SK-N-SH treated with all-trans-retinoic acid at 6 μM for 48 hours (cell line): ENCODE results near the gene WIPI1.
"Not testable (repeated sequence)": the region's sequence is repeated elsewhere in the genome, so short reads cannot be mapped to it uniquely, and the experiment has no call there.

Experiments used
- ATAC-seq: fragments of 200-7000 bp; cut with Tn5 transposase; 3 replicates; pipeline ENCODE4 v1.9.1; 2020; ENCODE audit warnings: mild to moderate bottlenecking, moderate library complexity
- ARNTL ChIP-seq: fragments of 450-650 bp; formaldehyde crosslinking; IDR thresholded peaks from 2 replicates; pipeline ENCODE4 v1.5.0; 2020; ENCODE audit warnings: low read depth, mild to moderate bottlenecking, moderate library complexity, borderline replicate concordance
- BACH2 ChIP-seq: fragments of 250-450 bp; sonication (Bioruptor Pico); IDR thresholded peaks from 2 replicates; pipeline ENCODE4 v1.9.0; 2021; ENCODE audit warnings: mild to moderate bottlenecking, borderline replicate concordance
- CSDC2 ChIP-seq: fragments of 250-450 bp; sonication (Bioruptor Pico); IDR thresholded peaks from 2 replicates; pipeline ENCODE4 v1.5.0; 2020; ENCODE audit warnings: mild to moderate bottlenecking, moderate library complexity
- ESRRG ChIP-seq: fragments of 250-450 bp; sonication (Bioruptor Pico); IDR thresholded peaks from 2 replicates; pipeline ENCODE4 v1.6.1; 2021; ENCODE audit warnings: mild to moderate bottlenecking
- GLIS3 ChIP-seq: fragments of 250-450 bp; sonication (Bioruptor Pico); IDR thresholded peaks from 2 replicates; pipeline ENCODE4 v1.5.0; 2020; ENCODE audit warnings: mild to moderate bottlenecking, moderate library complexity
- ISL1 ChIP-seq: fragments of 250-450 bp; sonication (Bioruptor Pico); IDR thresholded peaks from 2 replicates; pipeline ENCODE4 v2.1.2; 2022; ENCODE audit warnings: mild to moderate bottlenecking, moderate library complexity
- POU6F1 ChIP-seq: fragments of 250-450 bp; sonication (Bioruptor Pico); IDR thresholded peaks from 2 replicates; pipeline ENCODE4 v1.8.0; 2021; ENCODE audit warnings: low read depth, mild to moderate bottlenecking, moderate library complexity, borderline replicate concordance
- PPARA ChIP-seq: fragments of 250-450 bp; sonication (Bioruptor Pico); IDR thresholded peaks from 2 replicates; pipeline ENCODE4 v1.5.0; 2020; ENCODE audit warnings: mild to moderate bottlenecking, borderline replicate concordance
- RARB ChIP-seq: fragments of 250-450 bp; sonication (Bioruptor Pico); IDR thresholded peaks from 2 replicates; pipeline ENCODE4 v1.8.0; 2021; ENCODE audit warnings: mild to moderate bottlenecking, moderate library complexity
- SNAI2 ChIP-seq: fragments of 250-450 bp; sonication (Bioruptor Pico); IDR thresholded peaks from 2 replicates; pipeline ENCODE4 v1.5.0; 2020; ENCODE audit warnings: mild to moderate bottlenecking, moderate library complexity
- TCF4 ChIP-seq: fragments of 250-450 bp; sonication (Bioruptor Pico); IDR thresholded peaks from 2 replicates; pipeline ENCODE4 v1.8.0; 2021; ENCODE audit warnings: mild to moderate bottlenecking, moderate library complexity, borderline replicate concordance
- TOX ChIP-seq: fragments of 250-450 bp; sonication (Bioruptor Pico); IDR thresholded peaks from 2 replicates; pipeline ENCODE4 v1.8.0; 2021; ENCODE audit warnings: mild to moderate bottlenecking, moderate library complexity, borderline replicate concordance
- ZC3H10 ChIP-seq: fragments of 250-450 bp; sonication (Bioruptor Pico); IDR thresholded peaks from 2 replicates; pipeline ENCODE4 v1.5.1; 2021; ENCODE audit warnings: mild to moderate bottlenecking, moderate library complexity
- ZFP3 ChIP-seq: fragments of 250-450 bp; sonication (Bioruptor Pico); IDR thresholded peaks from 2 replicates; pipeline ENCODE4 v1.5.0; 2020; ENCODE audit warnings: mild to moderate bottlenecking, moderate library complexity
- ZFP30 ChIP-seq: fragments of 450-650 bp; formaldehyde crosslinking; IDR thresholded peaks from 2 replicates; pipeline ENCODE4 v1.5.0; 2022; ENCODE audit warnings: mild to moderate bottlenecking, moderate library complexity
- ZNF565 ChIP-seq: fragments of 450-650 bp; formaldehyde crosslinking; conservative IDR thresholded peaks from 2 replicates; pipeline ENCODE4 v1.5.0; 2020; ENCODE audit warnings: low read depth, mild to moderate bottlenecking, moderate library complexity
- ZNF70 ChIP-seq: fragments of 450-650 bp; formaldehyde crosslinking; IDR thresholded peaks from 2 replicates; pipeline ENCODE4 v1.5.0; 2020; ENCODE audit warnings: mild to moderate bottlenecking, moderate library complexity
- ZNF8 ChIP-seq: fragments of 450-650 bp; formaldehyde crosslinking; IDR thresholded peaks from 2 replicates; pipeline ENCODE4 v1.5.0; 2020; ENCODE audit warnings: mild to moderate bottlenecking, moderate library complexity
- TF ChIP-seq, protein P1 (sequence below): fragments of 250-450 bp; sonication (Bioruptor Pico); IDR thresholded peaks from 2 replicates; pipeline ENCODE4 v1.8.0; 2020; ENCODE audit warnings: mild to moderate bottlenecking, moderate library complexity, borderline replicate concordance
- TF ChIP-seq, protein P2 (sequence below): fragments of 250-450 bp; sonication (Bioruptor Pico); IDR thresholded peaks from 2 replicates; pipeline ENCODE4 v1.5.1; 2021; ENCODE audit warnings: mild to moderate bottlenecking, moderate library complexity
- TF ChIP-seq, protein P3 (sequence below): fragments of 250-450 bp; sonication (Bioruptor Pico); IDR thresholded peaks from 2 replicates; pipeline ENCODE4 v1.5.0; 2020; ENCODE audit warnings: mild to moderate bottlenecking, moderate library complexity

The WIPI1 gene

GRCh38 chr17:68379177-68379510, 78.2 kb downstream of the WIPI1 start:
- no peak for ATAC-seq

DNA sequence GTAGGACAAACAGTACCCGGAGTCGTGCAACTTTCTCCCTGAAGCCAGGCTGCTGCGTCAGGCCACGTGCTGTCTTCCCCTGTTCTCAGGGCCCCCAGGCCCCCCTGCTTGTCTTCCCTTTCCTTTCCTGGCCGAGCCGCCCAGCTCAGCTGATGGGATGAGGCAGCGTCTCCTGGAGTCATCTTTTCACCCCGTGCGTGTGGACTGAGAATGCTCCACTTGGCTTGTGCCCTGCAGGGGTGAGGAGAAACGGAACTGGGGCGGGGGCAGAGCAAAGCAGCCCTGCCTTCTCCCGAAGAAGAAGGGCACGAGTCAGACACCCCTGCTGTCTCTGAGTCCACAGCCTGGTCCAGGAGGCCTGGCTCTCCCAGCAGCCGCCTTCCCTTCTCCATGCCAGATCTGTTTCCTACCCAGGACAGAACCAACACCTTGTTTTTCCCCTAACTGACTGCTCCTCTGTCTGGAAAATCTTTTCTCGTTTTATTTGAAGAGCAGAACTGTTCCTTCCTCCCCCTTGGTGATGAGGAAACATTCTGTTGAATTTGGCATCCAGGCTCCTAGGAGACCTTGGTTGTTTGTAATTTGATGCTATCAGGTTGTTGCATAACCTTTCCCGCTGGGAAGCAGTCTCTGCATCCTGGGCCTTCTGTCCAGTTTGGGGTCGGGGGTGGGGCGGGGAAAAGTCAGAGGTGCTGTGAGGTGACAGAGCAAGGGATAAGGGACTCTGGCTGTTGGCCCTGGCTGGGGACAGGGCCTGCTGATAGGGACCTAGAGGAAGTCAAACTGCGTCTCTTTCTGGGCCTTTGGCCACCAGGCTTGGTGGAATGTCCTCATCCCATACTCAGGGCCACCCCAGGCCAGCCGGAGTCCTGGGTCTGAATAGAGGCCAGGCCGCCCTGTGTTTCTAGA, 78.8 kb downstream of the WIPI1 start:
- ATAC-seq: peak; percentile 49
- no peak for TF ChIP-seq ZFP30 (CRISPR knock-in tag)
- no peak for TF ChIP-seq BACH2
- TF ChIP-seq SNAI2: no peak
- no peak for TF ChIP-seq ARNTL (CRISPR knock-in tag)
- no peak for TF ChIP-seq ISL1
- no peak for TF ChIP-seq GLIS3
- no peak for TF ChIP-seq ZC3H10
- no peak for TF ChIP-seq RARB (CRISPR knock-in tag)
- no peak for TF ChIP-seq POU6F1 (CRISPR knock-in tag)
- TF ChIP-seq TOX (CRISPR knock-in tag): no peak
- TF ChIP-seq, protein P1, sequence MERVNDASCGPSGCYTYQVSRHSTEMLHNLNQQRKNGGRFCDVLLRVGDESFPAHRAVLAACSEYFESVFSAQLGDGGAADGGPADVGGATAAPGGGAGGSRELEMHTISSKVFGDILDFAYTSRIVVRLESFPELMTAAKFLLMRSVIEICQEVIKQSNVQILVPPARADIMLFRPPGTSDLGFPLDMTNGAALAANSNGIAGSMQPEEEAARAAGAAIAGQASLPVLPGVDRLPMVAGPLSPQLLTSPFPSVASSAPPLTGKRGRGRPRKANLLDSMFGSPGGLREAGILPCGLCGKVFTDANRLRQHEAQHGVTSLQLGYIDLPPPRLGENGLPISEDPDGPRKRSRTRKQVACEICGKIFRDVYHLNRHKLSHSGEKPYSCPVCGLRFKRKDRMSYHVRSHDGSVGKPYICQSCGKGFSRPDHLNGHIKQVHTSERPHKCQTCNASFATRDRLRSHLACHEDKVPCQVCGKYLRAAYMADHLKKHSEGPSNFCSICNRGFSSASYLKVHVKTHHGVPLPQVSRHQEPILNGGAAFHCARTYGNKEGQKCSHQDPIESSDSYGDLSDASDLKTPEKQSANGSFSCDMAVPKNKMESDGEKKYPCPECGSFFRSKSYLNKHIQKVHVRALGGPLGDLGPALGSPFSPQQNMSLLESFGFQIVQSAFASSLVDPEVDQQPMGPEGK (CRISPR knock-in tag): no peak

More at GRCh38 chr17:68379177-68379510, 78.2 kb downstream of the WIPI1 start:
- TF ChIP-seq ISL1 (no peak), ZNF8 (no peak), ZFP30 (CRISPR knock-in tag) (no peak), GLIS3 (no peak)
- TF ChIP-seq, protein P2, sequence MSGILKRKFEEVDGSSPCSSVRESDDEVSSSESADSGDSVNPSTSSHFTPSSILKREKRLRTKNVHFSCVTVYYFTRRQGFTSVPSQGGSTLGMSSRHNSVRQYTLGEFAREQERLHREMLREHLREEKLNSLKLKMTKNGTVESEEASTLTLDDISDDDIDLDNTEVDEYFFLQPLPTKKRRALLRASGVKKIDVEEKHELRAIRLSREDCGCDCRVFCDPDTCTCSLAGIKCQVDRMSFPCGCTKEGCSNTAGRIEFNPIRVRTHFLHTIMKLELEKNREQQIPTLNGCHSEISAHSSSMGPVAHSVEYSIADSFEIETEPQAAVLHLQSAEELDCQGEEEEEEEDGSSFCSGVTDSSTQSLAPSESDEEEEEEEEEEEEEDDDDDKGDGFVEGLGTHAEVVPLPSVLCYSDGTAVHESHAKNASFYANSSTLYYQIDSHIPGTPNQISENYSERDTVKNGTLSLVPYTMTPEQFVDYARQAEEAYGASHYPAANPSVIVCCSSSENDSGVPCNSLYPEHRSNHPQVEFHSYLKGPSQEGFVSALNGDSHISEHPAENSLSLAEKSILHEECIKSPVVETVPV (CRISPR knock-in tag): no peak

DNA sequence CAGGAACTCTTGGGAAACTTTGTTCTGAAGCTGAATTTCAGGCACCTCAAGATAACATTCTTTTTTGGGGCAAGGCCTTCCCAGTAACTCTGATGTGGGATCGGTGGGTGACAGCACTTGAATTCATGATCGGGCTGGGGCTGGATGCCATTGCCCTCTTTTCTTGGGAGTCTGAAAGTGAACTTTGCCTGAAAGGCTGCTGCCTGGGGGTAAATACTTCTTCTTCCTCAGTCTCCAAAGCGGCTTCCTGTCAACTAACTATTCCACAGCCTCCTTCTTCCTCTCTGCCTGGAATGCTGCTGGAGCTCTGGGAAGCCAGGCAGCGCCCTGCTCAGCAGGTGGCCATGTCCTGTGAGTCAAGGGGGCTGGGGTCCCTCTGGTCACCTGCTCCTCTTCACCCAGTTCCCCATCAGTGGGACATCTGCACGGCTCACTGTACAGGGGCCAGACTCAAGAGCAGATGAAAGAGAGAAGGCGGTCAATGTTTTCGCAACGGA, 79.5 kb downstream of the WIPI1 start:
- TF ChIP-seq TCF4 (CRISPR knock-in tag): no peak
- no peak for TF ChIP-seq POU6F1 (CRISPR knock-in tag)
- TF ChIP-seq GLIS3: no peak
- TF ChIP-seq SNAI2: no peak
- TF ChIP-seq ARNTL (CRISPR knock-in tag): no peak
- no peak for TF ChIP-seq ZFP3 (CRISPR knock-in tag)
- TF ChIP-seq ESRRG (CRISPR knock-in tag): no peak
- TF ChIP-seq CSDC2 (CRISPR knock-in tag): no peak
- TF ChIP-seq, protein P3, sequence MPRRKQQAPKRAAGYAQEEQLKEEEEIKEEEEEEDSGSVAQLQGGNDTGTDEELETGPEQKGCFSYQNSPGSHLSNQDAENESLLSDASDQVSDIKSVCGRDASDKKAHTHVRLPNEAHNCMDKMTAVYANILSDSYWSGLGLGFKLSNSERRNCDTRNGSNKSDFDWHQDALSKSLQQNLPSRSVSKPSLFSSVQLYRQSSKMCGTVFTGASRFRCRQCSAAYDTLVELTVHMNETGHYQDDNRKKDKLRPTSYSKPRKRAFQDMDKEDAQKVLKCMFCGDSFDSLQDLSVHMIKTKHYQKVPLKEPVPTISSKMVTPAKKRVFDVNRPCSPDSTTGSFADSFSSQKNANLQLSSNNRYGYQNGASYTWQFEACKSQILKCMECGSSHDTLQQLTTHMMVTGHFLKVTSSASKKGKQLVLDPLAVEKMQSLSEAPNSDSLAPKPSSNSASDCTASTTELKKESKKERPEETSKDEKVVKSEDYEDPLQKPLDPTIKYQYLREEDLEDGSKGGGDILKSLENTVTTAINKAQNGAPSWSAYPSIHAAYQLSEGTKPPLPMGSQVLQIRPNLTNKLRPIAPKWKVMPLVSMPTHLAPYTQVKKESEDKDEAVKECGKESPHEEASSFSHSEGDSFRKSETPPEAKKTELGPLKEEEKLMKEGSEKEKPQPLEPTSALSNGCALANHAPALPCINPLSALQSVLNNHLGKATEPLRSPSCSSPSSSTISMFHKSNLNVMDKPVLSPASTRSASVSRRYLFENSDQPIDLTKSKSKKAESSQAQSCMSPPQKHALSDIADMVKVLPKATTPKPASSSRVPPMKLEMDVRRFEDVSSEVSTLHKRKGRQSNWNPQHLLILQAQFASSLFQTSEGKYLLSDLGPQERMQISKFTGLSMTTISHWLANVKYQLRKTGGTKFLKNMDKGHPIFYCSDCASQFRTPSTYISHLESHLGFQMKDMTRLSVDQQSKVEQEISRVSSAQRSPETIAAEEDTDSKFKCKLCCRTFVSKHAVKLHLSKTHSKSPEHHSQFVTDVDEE (CRISPR knock-in tag): no peak
- no peak for TF ChIP-seq ZNF70 (CRISPR knock-in tag)
- no peak for TF ChIP-seq ZC3H10
- TF ChIP-seq TOX (CRISPR knock-in tag): no peak
- no peak for TF ChIP-seq ZNF565 (CRISPR knock-in tag)
- TF ChIP-seq PPARA (CRISPR knock-in tag): no peak
- TF ChIP-seq, protein P1 (CRISPR knock-in tag): no peak
- no peak; the same call in 2 of the 3 replicates for ATAC-seq

DNA sequence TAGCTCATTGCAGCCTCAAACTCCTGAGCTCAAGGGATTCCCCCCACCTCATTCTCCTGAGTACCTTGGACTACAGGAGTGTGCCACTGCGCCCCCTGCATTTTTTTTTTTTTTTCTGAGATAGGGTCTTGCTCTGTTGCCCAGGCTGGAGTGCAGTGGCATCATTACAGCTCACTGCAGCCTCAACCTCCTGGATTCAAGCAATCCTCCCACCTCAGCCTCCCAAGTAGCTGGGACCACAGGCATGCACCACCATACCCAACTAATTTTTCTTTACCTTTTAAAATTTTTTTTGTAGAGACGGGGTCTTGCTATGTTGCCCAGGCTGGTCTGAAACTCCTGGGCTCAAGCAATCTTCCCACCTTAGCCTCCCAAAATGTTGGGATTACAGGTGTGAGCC, 81.1 kb downstream of the WIPI1 start:
- not testable (repeated sequence) for ATAC-seq
